Measurements from ENCODE around the gene SMARCA2. TPM values are rescaled to one million over a fixed set of nuclear protein-coding genes. Genes with fewer than 3 reads are reported as not detected.

The SMARCA2 gene
- polyA plus RNA-seq, 1 donor from 2014 or later: 150 TPM

- H2AFZ ChIP-seq (ENCODE audit: low read depth, low read length): no peak overlapping the region
- no peaks in the 10 kb centered on the region for H3F3A ChIP-seq (ENCODE audit: insufficient read depth, low read length, poor library complexity, severe bottlenecking)
- H3K27ac ChIP-seq (ENCODE audit: low read length): no peak overlapping the region
- no peaks in the 10 kb centered on the region for H3K36me3 ChIP-seq (ENCODE audit: insufficient read depth, low read length)
- TF ChIP-seq REST (IDR thresholded peaks at IDR 0.05; ENCODE audit: borderline replicate concordance) (no peak), RAD21 (conservative IDR thresholded peaks at IDR 0.05) (no peak), EP300 (conservative IDR thresholded peaks at IDR 0.05; ENCODE audit: poor library complexity, severe bottlenecking) (no peak), TAF1 (IDR thresholded peaks at IDR 0.05; ENCODE audit: low read depth) (no peak), SMC3 (conservative IDR thresholded peaks at IDR 0.05; ENCODE audit: poor library complexity) (no peak), POLR2AphosphoS5 (IDR thresholded peaks at IDR 0.05) (no peak), CTCF (IDR thresholded peaks at IDR 0.05; ENCODE audit: poor library complexity, severe bottlenecking) (no peak)
- H3K4me2 ChIP-seq (ENCODE audit: low read length): no peak overlapping the region
- no peaks in the 10 kb centered on the region for H4K20me1 ChIP-seq (ENCODE audit: insufficient read depth)
- no peak overlapping the region for H3K9ac ChIP-seq (ENCODE audit: low read length)
- no peak overlapping the region for H3K4me3 ChIP-seq (ENCODE audit: low read length)
- H3K79me2 ChIP-seq (replicated peaks; ENCODE audit: insufficient read depth, low read length): no peaks in the 10 kb centered on the region
- no peaks in the 10 kb centered on the region for H3K27me3 ChIP-seq (ENCODE audit: insufficient read depth, low read depth, low read length)
- H3K9me3 ChIP-seq (ENCODE audit: low read length): no peaks in the 10 kb centered on the region
- H3K9me2 ChIP-seq (ENCODE audit: insufficient read depth, low read length): no peaks in the 10 kb centered on the region
Measured at GRCh38 chr9:1994180-1994579, 21.0 kb upstream of the SMARCA2 start.

- TF ChIP-seq TAF1 (IDR thresholded peaks at IDR 0.05; ENCODE audit: low read depth): no peak
- TF ChIP-seq SMC3 (conservative IDR thresholded peaks at IDR 0.05; ENCODE audit: poor library complexity): no peak
- TF ChIP-seq RAD21 (conservative IDR thresholded peaks at IDR 0.05): no peak
- no peak for TF ChIP-seq REST (IDR thresholded peaks at IDR 0.05; ENCODE audit: borderline replicate concordance)
- no peak for TF ChIP-seq MXI1 (conservative IDR thresholded peaks at IDR 0.05; ENCODE audit: poor library complexity, severe bottlenecking)
- TF ChIP-seq CTCF (IDR thresholded peaks at IDR 0.05; ENCODE audit: poor library complexity, severe bottlenecking): no peak
- no peak for TF ChIP-seq POLR2AphosphoS5 (IDR thresholded peaks at IDR 0.05)
- TF ChIP-seq EP300 (conservative IDR thresholded peaks at IDR 0.05; ENCODE audit: poor library complexity, severe bottlenecking): no peak
- Histone ChIP-seq H3K4me3 (ENCODE audit: low read length) (no peak overlapping the region), H2AFZ (ENCODE audit: low read depth, low read length) (no peak overlapping the region), H3K9me2 (ENCODE audit: insufficient read depth, low read length) (no peaks in the 10 kb centered on the region), H3K79me2 (replicated peaks; ENCODE audit: insufficient read depth, low read length) (no peaks in the 10 kb centered on the region), H4K20me1 (ENCODE audit: insufficient read depth) (no peaks in the 10 kb centered on the region), H3K36me3 (ENCODE audit: insufficient read depth, low read length) (no peaks in the 10 kb centered on the region), H3K27ac (ENCODE audit: low read length) (no peak overlapping the region), H3K9me3 (ENCODE audit: low read length) (no peaks in the 10 kb centered on the region), H3F3A (ENCODE audit: insufficient read depth, low read length, poor library complexity, severe bottlenecking) (no peaks in the 10 kb centered on the region), H3K27me3 (ENCODE audit: insufficient read depth, low read depth, low read length) (no peaks in the 10 kb centered on the region), H3K4me2 (ENCODE audit: low read length) (no peak overlapping the region), H3K9ac (ENCODE audit: low read length) (no peak overlapping the region)
Measured at GRCh38 chr9:1995084-1995483, 20.1 kb upstream of the SMARCA2 start.
